ENCODE measurements around the gene MFN2.
"Not testable (repeated sequence)": the region's sequence is repeated elsewhere in the genome, so short reads cannot be mapped to it uniquely, and the experiment has no call there.

MFN2 gene

GRCh38 chr1:12034381-12034801 is 54.1 kb downstream of the MFN2 start:
- in situ Hi-C loops (cut with MboI; ENCODE audit: low sequenced_read_pairs, unreplicated experiment): no loop called here
- TF ChIP-seq CTCF (IDR thresholded peaks at IDR 0.05; ENCODE audit: borderline replicate concordance, control extremely low read depth, extremely low read depth, insufficient read depth, missing control alignments): no peak
- DNase-seq (ENCODE audit: low spot score): no peak

- DNase-seq (ENCODE audit: low spot score): no peak
- no peak for TF ChIP-seq CTCF (IDR thresholded peaks at IDR 0.05; ENCODE audit: borderline replicate concordance, control extremely low read depth, extremely low read depth, insufficient read depth, missing control alignments)
- in situ Hi-C loops (cut with MboI; ENCODE audit: low sequenced_read_pairs, unreplicated experiment): no loop called here
Observed at GRCh38 chr1:12035312-12035711, 55.1 kb downstream of the MFN2 start.

- no peak for DNase-seq (ENCODE audit: low spot score)
- TF ChIP-seq CTCF (IDR thresholded peaks at IDR 0.05; ENCODE audit: borderline replicate concordance, control extremely low read depth, extremely low read depth, insufficient read depth, missing control alignments): no peak
- in situ Hi-C loops (cut with MboI; ENCODE audit: low sequenced_read_pairs, unreplicated experiment): no loop called here
Observed at GRCh38 chr1:12037486-12038355, 57.5 kb downstream of the MFN2 start.

GRCh38 chr1:12038356-12039163 is 58.3 kb downstream of the MFN2 start:
- TF ChIP-seq CTCF (IDR thresholded peaks at IDR 0.05; ENCODE audit: borderline replicate concordance, control extremely low read depth, extremely low read depth, insufficient read depth, missing control alignments): no peak
- in situ Hi-C loops (cut with MboI; ENCODE audit: low sequenced_read_pairs, unreplicated experiment): no loop called here
- DNase-seq (ENCODE audit: low spot score): no peak

GRCh38 chr1:12039164-12039525 is 58.9 kb downstream of the MFN2 start:
- no peak for DNase-seq (ENCODE audit: low spot score)
- TF ChIP-seq CTCF (IDR thresholded peaks at IDR 0.05; ENCODE audit: borderline replicate concordance, control extremely low read depth, extremely low read depth, insufficient read depth, missing control alignments): no peak
- in situ Hi-C loops (cut with MboI; ENCODE audit: low sequenced_read_pairs, unreplicated experiment): no loop called here

- DNase-seq (ENCODE audit: low spot score); in situ Hi-C loops (cut with MboI; ENCODE audit: low sequenced_read_pairs, unreplicated experiment): not testable (repeated sequence)
Observed at GRCh38 chr1:12039824-12040456, 59.7 kb downstream of the MFN2 start.

Data from GM13976 (cell line).